ENCODE measurements around the gene NIT1. TPM values are rescaled to one million over a fixed set of nuclear protein-coding genes. Genes with fewer than 3 reads are reported as not detected.

Gene NIT1
- total and polyA plus RNA-seq, 11 donors: 25.8 to 42.7 (median 34.3) TPM

- DNase-seq (no peak), ATAC-seq (no peak)
- Histone ChIP-seq H3K27ac (no peak overlapping the region), H3K4me3 (no peak overlapping the region), H3K4me1 (peaks cover 0 to 16% (median 0%) of the 10 kb centered on the region in 12 donors), H3K9me3 (no peaks in the 10 kb centered on the region), H3K36me3 (no peaks in the 10 kb centered on the region), H3K27me3 (no peaks in the 10 kb centered on the region)
- WGBS, 4 donors: 69 to 76% (median 75%) methylated on average over 4 of the region's 4 CpGs
- TF ChIP-seq CTCF (IDR thresholded peaks at IDR 0.05) (no peak), POLR2A (IDR thresholded peaks at IDR 0.05) (no peak)
- intact Hi-C loops (cut with DNase I): no loop called here
Measured at GRCh38 chr1:161086457-161086856, 31.4 kb upstream of the NIT1 start.

GRCh38 chr1:161088587-161089110 lies 29.3 kb upstream of the NIT1 start:
- no peaks in the 10 kb centered on the region for H3K36me3 ChIP-seq
- ATAC-seq (no peak), DNase-seq (no peak)
- no peak for TF ChIP-seq POLR2A (IDR thresholded peaks at IDR 0.05)
- TF ChIP-seq CTCF (IDR thresholded peaks at IDR 0.05): no peak
- peaks cover 0 to 2% (median 0%) of the 10 kb centered on the region in 12 donors for H3K4me1 ChIP-seq
- intact Hi-C loops (cut with DNase I): no loop called here
- WGBS, 4 donors: 83 to 89% (median 88%) methylated on average over 3 of the region's 3 CpGs
- no peak overlapping the region for H3K27ac ChIP-seq
- no peaks in the 10 kb centered on the region for H3K27me3 ChIP-seq
- no peaks in the 10 kb centered on the region for H3K9me3 ChIP-seq
- H3K4me3 ChIP-seq: no peak overlapping the region

GRCh38 chr1:161089251-161089924 lies 28.5 kb upstream of the NIT1 start, which contains the start of gene NECTIN4:
Gene NECTIN4 (minus strand): TSS chr1:161089558. CDS start chr1:161089296, 262 bp downstream.
- TF ChIP-seq CTCF (IDR thresholded peaks at IDR 0.05): no peak
- no peak for TF ChIP-seq POLR2A (IDR thresholded peaks at IDR 0.05)
- Histone ChIP-seq H3K27ac (no peak within 1 kb of the TSS), H3K9me3 (no peaks in the 10 kb centered on the region), H3K4me1 (no peaks in the 10 kb centered on the region), H3K27me3 (no peaks in the 10 kb centered on the region), H3K36me3 (no peaks in the 10 kb centered on the region), H3K4me3 (no peak within 1 kb of the TSS)
- no peak for DNase-seq
- intact Hi-C loops (cut with DNase I): no loop called here
- ATAC-seq: no peak
- 74 to 82% (median 77%) methylated on average over 20 to 22 of the region's 22 CpGs for WGBS, 4 donors

- WGBS, 4 donors: 93 to 98% (median 96%) methylated on average over 5 of the region's 5 CpGs
- no peaks in the 10 kb centered on the region for H3K4me1 ChIP-seq
- no peak for TF ChIP-seq POLR2A (IDR thresholded peaks at IDR 0.05)
- no peak for TF ChIP-seq CTCF (IDR thresholded peaks at IDR 0.05)
- H3K4me3 ChIP-seq: no peak overlapping the region
- H3K27me3 ChIP-seq: no peaks in the 10 kb centered on the region
- no peaks in the 10 kb centered on the region for H3K36me3 ChIP-seq
- no peaks in the 10 kb centered on the region for H3K9me3 ChIP-seq
- DNase-seq (no peak), ATAC-seq (no peak)
- intact Hi-C loops (cut with DNase I): loop anchor here in 3 of 10 donors (10.0 kb wide), 2 partner anchors 255 to 365 kb away; no protein-coding TSS in a partner anchor
- no peak overlapping the region for H3K27ac ChIP-seq
Measured at GRCh38 chr1:161089938-161090337, 28.0 kb upstream of the NIT1 start.
